SK-N-SH treated with all-trans-retinoic acid at 6 μM for 48 hours (cell line): ENCODE measurements around the gene FARS2.

Source experiments
- ATAC-seq: fragments of 200-7000 bp; cut with Tn5 transposase; 3 replicates; pipeline ENCODE4 v1.9.1; 2020; ENCODE audit warnings: mild to moderate bottlenecking, moderate library complexity
- ARNTL ChIP-seq: fragments of 450-650 bp; formaldehyde crosslinking; IDR thresholded peaks from 2 replicates; pipeline ENCODE4 v1.5.0; 2020; ENCODE audit warnings: low read depth, mild to moderate bottlenecking, moderate library complexity, borderline replicate concordance
- BACH2 ChIP-seq: fragments of 250-450 bp; sonication (Bioruptor Pico); IDR thresholded peaks from 2 replicates; pipeline ENCODE4 v1.9.0; 2021; ENCODE audit warnings: mild to moderate bottlenecking, borderline replicate concordance
- CREB5 ChIP-seq: fragments of 250-450 bp; sonication (Bioruptor Pico); IDR thresholded peaks from 2 replicates; pipeline ENCODE4 v1.5.1; 2020; ENCODE audit warnings: low read depth, mild to moderate bottlenecking, moderate library complexity
- CSDC2 ChIP-seq: fragments of 250-450 bp; sonication (Bioruptor Pico); IDR thresholded peaks from 2 replicates; pipeline ENCODE4 v1.5.0; 2020; ENCODE audit warnings: mild to moderate bottlenecking, moderate library complexity
- CSRNP3 ChIP-seq: fragments of 250-450 bp; sonication (Bioruptor Pico); IDR thresholded peaks from 2 replicates; pipeline ENCODE4 v1.5.1; 2021; ENCODE audit warnings: mild to moderate bottlenecking, moderate library complexity
- ESRRG ChIP-seq: fragments of 250-450 bp; sonication (Bioruptor Pico); IDR thresholded peaks from 2 replicates; pipeline ENCODE4 v1.6.1; 2021; ENCODE audit warnings: mild to moderate bottlenecking
- GLIS3 ChIP-seq: fragments of 250-450 bp; sonication (Bioruptor Pico); IDR thresholded peaks from 2 replicates; pipeline ENCODE4 v1.5.0; 2020; ENCODE audit warnings: mild to moderate bottlenecking, moderate library complexity
- ISL1 ChIP-seq: fragments of 250-450 bp; sonication (Bioruptor Pico); IDR thresholded peaks from 2 replicates; pipeline ENCODE4 v2.1.2; 2022; ENCODE audit warnings: mild to moderate bottlenecking, moderate library complexity
- OSR1 ChIP-seq: fragments of 250-450 bp; sonication (Bioruptor Pico); IDR thresholded peaks from 2 replicates; pipeline ENCODE4 v1.8.0; 2022; ENCODE audit warnings: moderate library complexity, mild to moderate bottlenecking, inconsistent platforms
- PATZ1 ChIP-seq: fragments of 250-450 bp; sonication (Bioruptor Pico); IDR thresholded peaks from 2 replicates; pipeline ENCODE4 v1.8.0; 2020; ENCODE audit warnings: mild to moderate bottlenecking, moderate library complexity, borderline replicate concordance
- POU6F1 ChIP-seq: fragments of 250-450 bp; sonication (Bioruptor Pico); IDR thresholded peaks from 2 replicates; pipeline ENCODE4 v1.8.0; 2021; ENCODE audit warnings: low read depth, mild to moderate bottlenecking, moderate library complexity, borderline replicate concordance
- PPARA ChIP-seq: fragments of 250-450 bp; sonication (Bioruptor Pico); IDR thresholded peaks from 2 replicates; pipeline ENCODE4 v1.5.0; 2020; ENCODE audit warnings: mild to moderate bottlenecking, borderline replicate concordance
- RARB ChIP-seq: fragments of 250-450 bp; sonication (Bioruptor Pico); IDR thresholded peaks from 2 replicates; pipeline ENCODE4 v1.8.0; 2021; ENCODE audit warnings: mild to moderate bottlenecking, moderate library complexity
- SNAI2 ChIP-seq: fragments of 250-450 bp; sonication (Bioruptor Pico); IDR thresholded peaks from 2 replicates; pipeline ENCODE4 v1.5.0; 2020; ENCODE audit warnings: mild to moderate bottlenecking, moderate library complexity
- TCF4 ChIP-seq: fragments of 250-450 bp; sonication (Bioruptor Pico); IDR thresholded peaks from 2 replicates; pipeline ENCODE4 v1.8.0; 2021; ENCODE audit warnings: mild to moderate bottlenecking, moderate library complexity, borderline replicate concordance
- TOX ChIP-seq: fragments of 250-450 bp; sonication (Bioruptor Pico); IDR thresholded peaks from 2 replicates; pipeline ENCODE4 v1.8.0; 2021; ENCODE audit warnings: mild to moderate bottlenecking, moderate library complexity, borderline replicate concordance
- TSHZ2 ChIP-seq: fragments of 250-450 bp; sonication (Bioruptor Pico); IDR thresholded peaks from 2 replicates; pipeline ENCODE4 v1.5.0; 2020; ENCODE audit warnings: mild to moderate bottlenecking, moderate library complexity
- ZC3H10 ChIP-seq: fragments of 250-450 bp; sonication (Bioruptor Pico); IDR thresholded peaks from 2 replicates; pipeline ENCODE4 v1.5.1; 2021; ENCODE audit warnings: mild to moderate bottlenecking, moderate library complexity
- ZFP3 ChIP-seq: fragments of 250-450 bp; sonication (Bioruptor Pico); IDR thresholded peaks from 2 replicates; pipeline ENCODE4 v1.5.0; 2020; ENCODE audit warnings: mild to moderate bottlenecking, moderate library complexity
- ZFP30 ChIP-seq: fragments of 450-650 bp; formaldehyde crosslinking; IDR thresholded peaks from 2 replicates; pipeline ENCODE4 v1.5.0; 2022; ENCODE audit warnings: mild to moderate bottlenecking, moderate library complexity
- ZNF565 ChIP-seq: fragments of 450-650 bp; formaldehyde crosslinking; conservative IDR thresholded peaks from 2 replicates; pipeline ENCODE4 v1.5.0; 2020; ENCODE audit warnings: low read depth, mild to moderate bottlenecking, moderate library complexity
- ZNF70 ChIP-seq: fragments of 450-650 bp; formaldehyde crosslinking; IDR thresholded peaks from 2 replicates; pipeline ENCODE4 v1.5.0; 2020; ENCODE audit warnings: mild to moderate bottlenecking, moderate library complexity
- ZNF8 ChIP-seq: fragments of 450-650 bp; formaldehyde crosslinking; IDR thresholded peaks from 2 replicates; pipeline ENCODE4 v1.5.0; 2020; ENCODE audit warnings: mild to moderate bottlenecking, moderate library complexity

The FARS2 gene

GRCh38 chr6:5398530-5398929 is 137.2 kb downstream of the FARS2 start (continued):
- TF ChIP-seq ZFP30 (CRISPR knock-in tag) (no peak), ZNF8 (CRISPR knock-in tag) (no peak), TCF4 (CRISPR knock-in tag) (no peak), SNAI2 (CRISPR knock-in tag) (no peak), CREB5 (CRISPR knock-in tag) (no peak), ARNTL (CRISPR knock-in tag) (no peak), ZNF70 (CRISPR knock-in tag) (no peak), ISL1 (no peak), CSRNP3 (CRISPR knock-in tag) (no peak), ZC3H10 (CRISPR knock-in tag) (no peak), PPARA (CRISPR knock-in tag) (no peak)

GRCh38 chr6:5399391-5399790 is 138.1 kb downstream of the FARS2 start:
- TF ChIP-seq SNAI2 (CRISPR knock-in tag) = no peak
- TF ChIP-seq ZNF565 (CRISPR knock-in tag) = no peak
- TF ChIP-seq ZC3H10 (CRISPR knock-in tag) = no peak
- no peak for TF ChIP-seq BACH2
- TF ChIP-seq CSDC2 (CRISPR knock-in tag) = no peak
- TF ChIP-seq PPARA (CRISPR knock-in tag) = no peak
- no peak for TF ChIP-seq ZNF70 (CRISPR knock-in tag)
- TF ChIP-seq OSR1 (CRISPR knock-in tag) = no peak
- TF ChIP-seq ZNF8 (CRISPR knock-in tag) = no peak
- no peak for TF ChIP-seq TOX (CRISPR knock-in tag)
- TF ChIP-seq ESRRG (CRISPR knock-in tag) = no peak
- TF ChIP-seq ARNTL (CRISPR knock-in tag) = no peak
- TF ChIP-seq ZFP3 = no peak
- TF ChIP-seq RARB (CRISPR knock-in tag) = no peak
- no peak for TF ChIP-seq GLIS3
- TF ChIP-seq ZFP30 (CRISPR knock-in tag) = no peak
- no peak for TF ChIP-seq POU6F1 (CRISPR knock-in tag)
- TF ChIP-seq PATZ1 (CRISPR knock-in tag) = no peak
- no peak for TF ChIP-seq TSHZ2 (CRISPR knock-in tag)
- no peak for TF ChIP-seq CREB5 (CRISPR knock-in tag)
- no peak for ATAC-seq
